Activated naive CD8-positive, alpha-beta T cell (primary cell): ENCODE results near the gene TRIM29.

Source experiments
- H3K27ac Mint-ChIP-seq: one replicate; pipeline ENCODE4 v1.8.0; 2021; ENCODE audit warnings: mixed read lengths
- H3K27me3 Mint-ChIP-seq: one replicate; pipeline ENCODE4 v1.8.0; 2021; ENCODE audit warnings: mixed read lengths
- H3K36me3 Mint-ChIP-seq: one replicate; pipeline ENCODE4 v1.8.0; 2021; ENCODE audit warnings: mixed read lengths
- H3K4me1 Mint-ChIP-seq: one replicate; pipeline ENCODE4 v1.8.0; 2021; ENCODE audit warnings: low read depth, mixed read lengths
- H3K4me3 Mint-ChIP-seq: one replicate; pipeline ENCODE4 v1.8.0; 2021; ENCODE audit warnings: mild to moderate bottlenecking, mixed read lengths
- H3K9me3 Mint-ChIP-seq: one replicate; pipeline ENCODE4 v1.8.0; 2021; ENCODE audit warnings: low read depth, mixed read lengths

The TRIM29 gene

GRCh38 chr11:120089036-120090001, 48.6 kb downstream of the TRIM29 start:
- Mint-ChIP-seq H3K27ac (no peak overlapping the region), H3K36me3 (no peaks in the 10 kb centered on the region), H3K27me3 (peaks cover 4% of the 10 kb centered on the region), H3K4me3 (no peak overlapping the region), H3K4me1 (no peaks in the 10 kb centered on the region), H3K9me3 (no peaks in the 10 kb centered on the region)

GRCh38 chr11:120088056-120088455, 49.9 kb downstream of the TRIM29 start:
- Mint-ChIP-seq H3K36me3 (no peaks in the 10 kb centered on the region), H3K27me3 (peaks cover 4% of the 10 kb centered on the region), H3K9me3 (no peaks in the 10 kb centered on the region), H3K4me1 (no peaks in the 10 kb centered on the region), H3K4me3 (no peak overlapping the region), H3K27ac (no peak overlapping the region)

- peaks cover 4% of the 10 kb centered on the region for H3K27me3 Mint-ChIP-seq
- no peak overlapping the region for H3K27ac Mint-ChIP-seq
- no peak overlapping the region for H3K4me3 Mint-ChIP-seq
- no peaks in the 10 kb centered on the region for H3K9me3 Mint-ChIP-seq
- H3K36me3 Mint-ChIP-seq, result no peaks in the 10 kb centered on the region
- no peaks in the 10 kb centered on the region for H3K4me1 Mint-ChIP-seq
Observed at GRCh38 chr11:120086651-120087050, 51.3 kb downstream of the TRIM29 start.

GRCh38 chr11:120079750-120080610, 57.9 kb downstream of the TRIM29 start:
- H3K27ac Mint-ChIP-seq, result no peak overlapping the region
- H3K9me3 Mint-ChIP-seq, result no peaks in the 10 kb centered on the region
- H3K4me3 Mint-ChIP-seq, result no peak overlapping the region
- H3K36me3 Mint-ChIP-seq, result no peaks in the 10 kb centered on the region
- H3K4me1 Mint-ChIP-seq, result no peaks in the 10 kb centered on the region
- peaks cover 7% of the 10 kb centered on the region for H3K27me3 Mint-ChIP-seq

GRCh38 chr11:120078397-120078796, 59.5 kb downstream of the TRIM29 start:
- Mint-ChIP-seq H3K27ac (no peak overlapping the region), H3K36me3 (no peaks in the 10 kb centered on the region), H3K9me3 (no peaks in the 10 kb centered on the region), H3K27me3 (peaks cover 9% of the 10 kb centered on the region), H3K4me1 (no peaks in the 10 kb centered on the region), H3K4me3 (no peak overlapping the region)

GRCh38 chr11:120074076-120074475, 63.8 kb downstream of the TRIM29 start:
- no peaks in the 10 kb centered on the region for H3K4me1 Mint-ChIP-seq
- peaks cover 5% of the 10 kb centered on the region for H3K27me3 Mint-ChIP-seq
- no peak overlapping the region for H3K27ac Mint-ChIP-seq
- no peaks in the 10 kb centered on the region for H3K36me3 Mint-ChIP-seq
- H3K4me3 Mint-ChIP-seq, result no peak overlapping the region
- H3K9me3 Mint-ChIP-seq, result no peaks in the 10 kb centered on the region

- Mint-ChIP-seq H3K4me3 (no peak overlapping the region), H3K27ac (no peak overlapping the region), H3K36me3 (no peaks in the 10 kb centered on the region), H3K9me3 (no peaks in the 10 kb centered on the region), H3K4me1 (no peaks in the 10 kb centered on the region), H3K27me3 (peaks cover 4% of the 10 kb centered on the region)
Observed at GRCh38 chr11:120073196-120073595, 64.7 kb downstream of the TRIM29 start.

GRCh38 chr11:120068114-120068573, 69.8 kb downstream of the TRIM29 start:
- no peak overlapping the region for H3K4me3 Mint-ChIP-seq
- H3K27me3 Mint-ChIP-seq, result peaks cover 5% of the 10 kb centered on the region

GRCh38 chr11:120067438-120068113, 70.3 kb downstream of the TRIM29 start:
- Mint-ChIP-seq H3K4me1 (no peaks in the 10 kb centered on the region), H3K9me3 (no peaks in the 10 kb centered on the region), H3K4me3 (no peak overlapping the region), H3K36me3 (no peaks in the 10 kb centered on the region), H3K27me3 (peaks cover 3% of the 10 kb centered on the region), H3K27ac (no peak overlapping the region)

More at GRCh38 chr11:120068114-120068573, 69.8 kb downstream of the TRIM29 start:
- no peaks in the 10 kb centered on the region for H3K4me1 Mint-ChIP-seq
- no peaks in the 10 kb centered on the region for H3K36me3 Mint-ChIP-seq
- no peak overlapping the region for H3K27ac Mint-ChIP-seq
- no peaks in the 10 kb centered on the region for H3K9me3 Mint-ChIP-seq

GRCh38 chr11:120066738-120067437, 71.0 kb downstream of the TRIM29 start:
- Mint-ChIP-seq H3K36me3 (no peaks in the 10 kb centered on the region), H3K4me3 (no peak overlapping the region), H3K27me3 (peaks cover 3% of the 10 kb centered on the region), H3K27ac (no peak overlapping the region), H3K4me1 (no peaks in the 10 kb centered on the region), H3K9me3 (no peaks in the 10 kb centered on the region)

GRCh38 chr11:120065876-120066275, 72.0 kb downstream of the TRIM29 start:
- no peak overlapping the region for H3K4me3 Mint-ChIP-seq
- no peaks in the 10 kb centered on the region for H3K36me3 Mint-ChIP-seq
- H3K27me3 Mint-ChIP-seq, result peaks cover 3% of the 10 kb centered on the region
- no peaks in the 10 kb centered on the region for H3K9me3 Mint-ChIP-seq
- no peaks in the 10 kb centered on the region for H3K4me1 Mint-ChIP-seq
- no peak overlapping the region for H3K27ac Mint-ChIP-seq

GRCh38 chr11:120065176-120065575, 72.7 kb downstream of the TRIM29 start:
- Mint-ChIP-seq H3K36me3 (no peaks in the 10 kb centered on the region), H3K4me1 (no peaks in the 10 kb centered on the region), H3K27me3 (peaks cover 3% of the 10 kb centered on the region), H3K9me3 (no peaks in the 10 kb centered on the region), H3K4me3 (no peak overlapping the region), H3K27ac (no peak overlapping the region)

GRCh38 chr11:120064341-120064740, 73.6 kb downstream of the TRIM29 start:
- H3K9me3 Mint-ChIP-seq, result no peaks in the 10 kb centered on the region
- no peaks in the 10 kb centered on the region for H3K4me1 Mint-ChIP-seq
- H3K27me3 Mint-ChIP-seq, result peaks cover 3% of the 10 kb centered on the region
- H3K36me3 Mint-ChIP-seq, result no peaks in the 10 kb centered on the region
- no peak overlapping the region for H3K4me3 Mint-ChIP-seq
- no peak overlapping the region for H3K27ac Mint-ChIP-seq

GRCh38 chr11:120063686-120064340, 74.1 kb downstream of the TRIM29 start:
- peaks cover 3% of the 10 kb centered on the region for H3K27me3 Mint-ChIP-seq
- no peak overlapping the region for H3K27ac Mint-ChIP-seq
- H3K36me3 Mint-ChIP-seq, result no peaks in the 10 kb centered on the region
- H3K9me3 Mint-ChIP-seq, result no peaks in the 10 kb centered on the region
- H3K4me3 Mint-ChIP-seq, result no peak overlapping the region
- H3K4me1 Mint-ChIP-seq, result no peaks in the 10 kb centered on the region
